GM21576 (cell line): ENCODE data around the gene PER1.

Experiments
- ATAC-seq: cut with Tn5 transposase; IDR thresholded peaks from one replicate; pipeline ENCODE4 v1.9.1; 2021; ENCODE audit warnings: mild to moderate bottlenecking, moderate library complexity; ENCODE audit not compliant: unreplicated experiment

PER1 gene

DNA sequence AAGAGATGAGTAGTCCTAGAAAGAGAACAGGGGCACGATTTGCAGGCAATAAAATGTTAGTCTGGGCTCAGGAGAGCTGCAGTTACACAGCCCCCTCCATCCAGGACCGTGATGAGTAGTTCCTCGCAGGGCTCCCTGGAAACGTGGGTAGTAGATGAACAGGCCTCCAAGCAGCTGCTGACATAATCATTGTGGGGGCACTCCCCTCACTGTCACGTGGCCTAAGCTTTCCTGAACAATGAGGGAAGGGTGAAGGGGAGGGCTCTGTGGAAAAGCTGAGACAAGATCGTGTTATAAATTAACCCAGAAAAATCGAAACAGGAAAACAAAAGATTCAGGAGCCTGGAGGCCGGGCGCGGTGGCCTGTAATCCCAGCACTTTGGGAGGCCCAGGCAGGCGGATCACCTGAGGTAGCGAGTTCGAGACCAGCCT is 1.3 kb upstream of the PER1 start:
- ATAC-seq = no peak

- no peak for ATAC-seq
Observed at GRCh38 chr17:8153031-8153451, 837 bp upstream of the PER1 start.

DNA sequence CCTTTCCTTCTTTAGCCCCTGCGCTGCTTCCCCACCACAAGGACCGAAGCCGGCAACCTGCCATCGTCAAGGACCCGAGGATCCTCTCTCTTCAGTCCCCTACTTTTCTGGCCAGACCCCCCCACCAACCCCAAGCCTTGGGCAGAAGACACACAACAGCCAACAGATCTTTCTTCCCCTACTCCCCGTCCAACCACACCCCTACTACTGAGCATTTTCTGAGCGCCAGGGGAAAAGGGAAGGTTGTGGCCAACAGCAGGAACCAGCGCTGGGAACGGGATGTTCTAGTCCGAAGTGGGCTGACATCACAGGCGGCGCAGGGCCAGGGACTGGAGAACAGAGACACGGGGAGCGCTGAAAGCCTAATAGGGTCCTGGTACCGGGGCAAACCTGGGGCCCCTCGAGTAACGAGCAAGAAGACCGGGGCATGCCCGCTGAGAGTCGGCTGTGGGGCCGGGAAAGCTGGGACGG is 528 bp downstream of the PER1 start:
- no peak for ATAC-seq

- ATAC-seq = peak; percentile 37
Observed at GRCh38 chr17:8151120-8151640, 1.0 kb downstream of the PER1 start.

DNA sequence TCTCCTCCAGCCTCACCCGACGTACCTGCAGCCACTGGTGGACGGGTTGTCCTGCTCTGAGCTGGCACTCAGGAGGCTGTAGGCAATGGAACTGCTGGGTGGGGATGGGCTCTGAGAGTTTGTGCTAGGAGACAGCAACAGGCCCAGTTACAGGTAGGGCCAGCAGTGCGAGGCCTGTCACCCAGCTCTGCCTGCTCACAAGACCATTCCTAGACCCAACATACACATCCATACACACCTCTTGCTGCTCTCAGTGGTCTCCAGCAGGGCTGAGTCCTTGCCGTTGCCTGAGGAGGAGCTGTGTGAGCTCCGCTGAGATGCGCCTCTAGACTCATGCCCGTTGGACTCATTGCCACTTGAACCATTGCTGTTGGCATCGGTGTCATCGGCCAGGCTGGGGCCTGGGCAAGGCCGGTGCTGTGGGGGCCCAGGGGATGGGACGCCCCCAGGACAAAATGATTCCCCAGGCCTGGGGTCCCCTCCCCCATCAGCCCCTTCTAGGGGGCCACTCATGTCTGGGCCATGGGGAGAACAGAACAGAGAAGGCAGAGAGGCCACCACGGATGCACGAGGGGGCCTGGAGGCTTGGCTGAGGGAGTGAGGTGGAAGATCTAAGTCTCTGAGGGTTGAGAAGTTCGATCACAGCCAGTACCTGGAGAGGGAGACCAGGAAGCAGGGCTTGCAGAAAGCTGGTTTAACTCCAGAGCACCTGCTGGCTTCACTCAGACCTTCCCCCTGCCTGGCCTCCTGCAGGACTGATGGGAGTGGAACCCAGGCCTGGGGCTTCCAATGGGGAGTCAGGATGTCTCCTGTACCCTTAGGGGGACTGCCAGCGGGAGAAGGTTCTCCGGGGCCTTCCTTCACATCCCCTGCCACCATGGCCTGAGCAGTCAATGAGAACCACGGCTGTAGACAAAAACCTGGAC is 1.7 kb downstream of the PER1 start:
- ATAC-seq = no peak

- no peak for ATAC-seq
Observed at GRCh38 chr17:8149419-8150193, 2.6 kb downstream of the PER1 start.

- no peak for ATAC-seq
Observed at GRCh38 chr17:8148560-8148959, 3.6 kb downstream of the PER1 start.

GRCh38 chr17:8147805-8148404 is 4.3 kb downstream of the PER1 start:
- no peak for ATAC-seq

DNA sequence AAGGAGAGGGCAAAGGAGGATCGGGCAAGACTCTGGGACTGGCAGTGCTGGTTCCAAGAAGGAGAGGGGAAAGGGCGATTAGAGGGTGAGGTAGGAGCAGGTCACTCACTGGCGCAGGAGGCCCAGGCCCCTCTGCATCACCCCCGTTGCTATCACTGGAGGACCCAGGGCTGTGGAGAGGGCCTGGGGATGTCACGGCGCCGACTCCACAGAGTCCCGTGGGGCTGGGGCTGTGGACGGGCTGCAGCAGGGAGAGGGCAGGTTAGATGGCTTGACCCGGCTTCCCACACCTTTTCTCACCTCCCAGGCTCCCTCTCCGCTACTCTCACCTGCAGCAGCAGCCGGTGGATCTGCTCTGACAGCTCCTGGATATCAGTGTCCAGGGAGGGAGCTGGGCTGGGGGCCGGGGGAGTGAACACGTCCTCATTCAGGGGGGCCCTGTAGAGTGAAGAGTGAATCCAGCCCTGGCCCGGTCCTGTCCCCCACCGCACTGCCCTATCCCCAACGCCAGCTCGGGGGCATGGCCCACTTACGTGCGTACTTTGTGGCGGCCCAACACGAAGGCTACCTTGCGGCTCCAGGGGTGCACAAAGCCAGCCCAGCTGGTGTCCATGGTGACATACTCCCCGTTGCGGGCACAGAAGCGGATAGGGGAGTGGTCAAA is 4.9 kb downstream of the PER1 start:
- no peak for ATAC-seq

DNA sequence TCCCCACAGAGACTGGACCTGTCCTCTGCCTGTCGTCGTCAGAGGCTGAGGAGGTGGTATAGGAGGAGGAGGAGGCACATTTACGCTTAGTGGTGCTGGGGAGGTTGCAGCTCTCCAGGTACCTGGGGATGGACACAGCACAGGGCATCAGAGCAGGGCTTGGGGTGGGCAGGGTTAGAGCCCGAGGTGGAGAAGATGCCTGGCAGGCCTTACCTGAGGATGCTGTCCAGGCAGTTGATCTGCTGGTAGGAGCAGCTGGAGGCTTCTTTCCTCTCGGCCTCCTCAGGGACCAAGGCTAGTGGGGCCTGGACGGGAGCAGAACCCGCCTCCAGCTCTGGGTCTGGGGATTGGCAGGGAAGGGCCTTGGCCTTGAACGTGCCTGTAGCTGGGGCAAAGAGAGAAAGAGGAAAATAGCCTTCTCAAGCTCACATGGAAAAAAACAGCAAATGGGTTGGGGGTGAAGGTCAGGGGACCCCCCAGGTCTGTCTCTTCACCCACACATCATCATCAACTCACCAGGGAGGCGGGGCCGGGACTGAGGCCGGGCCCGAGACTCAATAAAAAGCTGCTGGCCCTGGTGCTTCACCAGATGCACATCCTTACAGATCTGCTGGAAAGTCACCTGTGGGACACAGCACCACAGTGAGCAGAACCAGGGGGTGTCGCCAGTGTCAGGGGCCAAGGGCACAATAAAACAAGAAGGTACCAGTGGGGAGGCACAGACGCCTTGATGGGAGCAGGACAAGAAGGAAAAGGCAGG is 5.6 kb downstream of the PER1 start:
- ATAC-seq = no peak

DNA sequence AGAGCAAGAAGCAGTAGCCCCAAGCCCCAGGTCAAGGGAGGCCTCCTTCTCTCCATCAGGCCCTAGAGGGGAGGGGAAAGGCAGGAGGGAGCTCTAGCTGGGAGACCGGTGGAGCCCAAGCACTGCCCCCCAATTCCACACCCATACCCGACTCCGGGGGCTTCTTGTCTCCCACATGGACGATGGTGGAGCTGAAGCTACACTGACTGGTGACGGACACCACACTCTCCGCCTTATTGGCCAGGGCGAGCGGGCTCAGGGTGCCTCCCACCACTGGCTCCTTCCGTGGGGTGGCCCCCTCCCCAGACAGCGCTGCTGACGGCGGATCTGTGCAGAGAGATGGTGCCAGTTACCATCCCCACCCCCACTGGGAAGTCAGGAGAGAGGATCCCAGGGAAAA is 6.4 kb downstream of the PER1 start:
- no peak for ATAC-seq

DNA sequence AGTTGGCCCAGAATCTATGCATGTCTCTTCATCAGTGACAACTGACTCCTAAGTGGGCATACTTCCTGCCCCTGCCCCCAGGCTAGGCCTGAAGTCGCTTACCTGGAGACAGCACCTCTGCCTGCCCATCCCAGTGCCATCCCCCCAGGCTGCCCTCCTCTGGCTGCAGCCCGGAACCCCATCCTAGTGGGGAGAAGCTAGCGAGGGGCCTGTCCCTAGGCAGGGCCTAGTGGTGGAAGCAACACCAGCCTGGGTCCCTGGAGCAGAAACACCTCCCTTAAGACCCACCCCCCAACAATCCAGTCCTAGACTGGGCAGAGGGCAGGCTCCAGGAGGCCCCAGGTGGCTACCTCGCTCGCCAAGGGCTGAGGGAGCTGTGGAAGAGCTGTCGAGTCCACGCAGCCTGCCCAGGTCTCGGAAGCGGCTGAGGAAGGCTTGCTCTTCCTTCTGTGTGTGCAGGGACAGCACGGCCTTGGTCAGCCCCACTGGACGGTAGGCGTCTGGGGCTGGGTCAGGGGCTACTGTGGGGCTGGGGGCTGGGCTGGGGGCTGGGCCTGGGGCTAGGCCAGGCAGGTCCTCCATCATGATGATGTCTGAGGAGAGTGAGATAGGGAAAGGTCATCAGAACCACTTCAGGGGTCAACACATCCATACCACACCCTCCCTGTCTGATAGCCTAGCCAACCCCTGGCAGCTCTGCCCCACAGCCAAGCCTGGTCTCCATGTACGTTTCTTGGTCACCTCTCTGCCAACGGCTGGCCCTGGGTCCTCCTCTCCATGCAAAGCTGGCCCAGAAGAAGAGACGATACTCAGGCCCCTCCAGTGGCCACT is 7.6 kb downstream of the PER1 start:
- ATAC-seq = no peak

- ATAC-seq = no peak
Observed at GRCh38 chr17:8143581-8144400, 8.4 kb downstream of the PER1 start.

DNA sequence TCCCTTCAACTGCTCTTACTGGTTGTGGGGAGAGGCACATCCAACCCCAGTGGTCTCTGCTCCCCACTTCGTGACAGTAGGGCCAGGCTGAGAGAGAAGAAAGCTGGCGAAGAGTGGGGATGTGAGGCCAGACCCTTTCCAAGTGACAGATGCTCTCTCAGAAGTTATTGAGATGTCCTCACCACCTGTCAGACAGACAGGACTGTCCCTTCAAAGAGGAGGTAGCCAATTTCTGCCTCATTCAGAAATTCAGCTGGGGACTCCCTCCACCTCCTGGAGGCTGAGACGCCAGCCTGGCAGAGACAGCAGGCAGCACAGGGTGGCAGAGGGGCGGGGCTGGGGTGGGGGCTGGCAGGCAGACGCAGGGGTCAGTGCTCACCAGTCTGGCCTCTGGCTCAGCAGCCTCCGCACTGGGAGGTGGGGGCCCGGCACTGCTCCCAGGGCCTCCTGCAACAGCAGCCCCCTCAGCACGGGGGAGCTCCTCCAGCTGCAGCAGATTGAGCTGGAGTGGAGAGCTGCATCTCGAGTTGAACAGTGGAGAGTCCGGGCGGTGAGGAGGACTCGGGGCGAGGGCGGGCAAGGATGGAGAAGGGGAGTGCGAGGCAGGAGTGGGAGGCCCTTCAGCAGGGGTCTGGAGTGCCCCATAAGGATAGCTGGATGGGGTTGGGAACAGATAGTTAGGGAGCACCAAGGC is 9.2 kb downstream of the PER1 start:
- ATAC-seq = no peak

DNA sequence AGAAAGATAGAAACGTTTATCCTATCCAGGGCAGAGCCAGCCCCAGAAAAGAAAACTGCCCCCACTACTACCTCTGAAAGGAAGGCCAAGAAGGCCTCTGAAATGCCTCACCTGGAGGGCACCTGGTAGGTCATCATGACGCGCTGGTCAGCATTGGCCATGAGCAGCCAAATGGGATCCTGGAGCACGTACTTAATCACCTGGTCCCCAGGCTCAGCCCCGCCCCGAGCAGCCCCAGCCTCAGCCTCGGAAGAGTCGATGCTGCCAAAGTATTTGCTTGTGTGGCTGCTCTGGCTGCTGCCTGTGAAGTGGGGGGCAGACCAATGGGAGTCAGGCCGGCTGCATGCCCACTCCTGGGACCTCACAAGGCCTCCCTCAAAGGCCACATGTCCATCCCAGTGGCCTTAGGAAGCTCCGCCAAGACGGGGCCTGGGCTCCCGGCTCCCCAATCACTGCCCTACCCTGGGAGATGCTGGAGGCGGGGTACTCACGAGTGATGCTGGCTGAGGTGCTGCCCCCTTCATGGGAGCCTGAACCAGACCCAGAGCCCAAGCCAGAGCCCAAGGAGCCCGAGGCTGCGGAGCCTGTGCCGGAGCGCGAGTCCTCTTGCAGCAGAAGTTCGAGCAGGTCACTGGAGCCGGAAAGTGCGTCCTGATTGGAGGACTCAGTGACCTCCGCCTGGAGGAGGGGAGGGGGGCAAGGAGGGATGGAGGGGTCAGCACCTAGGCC is 9.9 kb downstream of the PER1 start:
- ATAC-seq = no peak

- no peak for ATAC-seq
Observed at GRCh38 chr17:8141741-8142140, 10.5 kb downstream of the PER1 start.

DNA sequence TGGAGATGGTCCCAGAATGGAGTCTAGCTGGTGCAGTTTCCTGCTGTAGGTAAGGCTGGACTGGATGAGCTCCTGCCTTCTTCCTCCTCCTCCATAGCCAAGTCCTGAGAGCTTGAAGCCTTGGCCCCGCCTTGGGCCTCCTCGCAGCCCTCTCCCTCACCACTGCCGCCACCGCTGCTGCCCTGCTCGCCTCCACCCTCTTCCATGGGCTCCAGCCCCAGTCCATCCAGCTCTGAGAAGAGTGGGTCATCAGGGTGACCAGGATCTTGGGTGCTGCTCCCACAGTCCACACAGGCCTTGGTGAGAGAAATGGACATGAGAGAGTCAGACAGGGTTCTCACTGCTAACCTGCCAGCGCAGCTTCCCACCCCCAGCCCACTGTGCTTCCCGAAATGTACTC is 11.2 kb downstream of the PER1 start:
- no peak for ATAC-seq
